HG02642 (cell line): ENCODE measurements around the gene LRAT.

Experiments
- ATAC-seq: cut with Tn5 transposase; IDR thresholded peaks from one replicate; pipeline ENCODE4 v1.9.1; 2021; ENCODE audit warnings: mild to moderate bottlenecking; ENCODE audit not compliant: unreplicated experiment, poor library complexity

LRAT gene

GRCh38 chr4:154757713-154758112 lies 13.9 kb downstream of the LRAT start:
- ATAC-seq = no peak

DNA sequence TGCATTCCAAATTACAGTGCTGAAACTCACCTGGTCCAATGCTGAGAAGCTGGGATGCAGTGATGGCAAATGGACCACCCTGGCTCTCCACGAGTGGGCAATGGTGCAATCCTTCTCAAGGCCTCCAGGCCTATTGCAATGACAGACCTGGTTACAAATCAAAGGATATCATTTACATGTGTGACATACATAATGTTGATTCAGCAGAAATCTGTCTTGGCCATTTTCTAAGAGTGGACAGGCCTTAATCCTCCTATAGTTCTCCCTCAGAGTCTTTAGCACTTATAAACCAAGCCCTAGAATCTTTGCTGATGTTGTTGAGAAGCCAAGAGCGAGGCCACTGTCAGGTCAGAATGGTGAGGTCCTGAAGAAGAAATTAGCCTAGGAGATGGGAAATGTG lies 17.1 kb downstream of the LRAT start:
- no peak for ATAC-seq

- ATAC-seq = no peak
These were observed 34.5 kb downstream of the LRAT start for GRCh38 chr4:154778264-154778663.

- ATAC-seq = no peak
These were observed 35.7 kb downstream of the LRAT start for GRCh38 chr4:154779362-154779947.

DNA sequence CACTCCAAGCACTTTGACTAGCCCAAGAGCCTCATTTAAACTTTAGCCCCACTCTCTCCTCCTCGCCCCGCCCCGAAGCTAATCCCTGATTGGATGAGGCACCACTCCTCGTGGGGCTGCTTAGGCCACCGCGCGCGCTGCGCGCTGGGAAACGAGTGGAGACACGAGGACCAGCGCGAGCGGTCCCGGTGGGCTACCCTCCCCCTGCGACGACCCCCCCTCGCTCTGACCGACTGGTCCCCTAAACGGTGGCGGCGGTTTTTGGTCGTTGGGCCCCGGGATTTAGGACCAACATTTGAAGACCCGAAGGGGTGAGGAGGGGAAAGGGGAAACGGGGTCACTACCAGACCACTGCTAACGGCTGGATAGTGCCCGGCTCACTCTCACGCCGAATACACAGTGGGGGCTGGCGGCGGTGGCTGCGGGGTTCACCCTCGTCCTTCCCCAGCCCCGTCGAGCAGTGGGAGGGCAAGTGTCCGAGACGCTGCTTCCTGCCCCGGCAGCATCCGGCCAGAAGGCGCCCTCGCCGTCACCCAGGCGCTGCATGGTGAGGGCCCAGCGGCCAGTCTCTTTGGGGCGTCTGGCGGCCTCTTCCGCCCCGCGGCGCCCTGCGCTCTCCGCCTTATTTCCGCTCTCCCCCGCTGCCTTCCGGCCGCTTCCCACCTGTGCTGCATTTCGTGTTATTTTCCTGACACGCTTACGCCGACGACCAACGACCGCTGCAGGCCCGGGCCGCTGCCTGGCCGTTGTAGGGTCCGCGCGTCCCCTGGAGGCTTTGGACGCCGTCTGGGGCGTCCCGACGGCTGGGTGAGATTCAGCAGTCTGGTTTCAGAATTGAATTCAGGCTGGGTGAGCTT lies 37.6 kb downstream of the LRAT start, which contains the start of gene RBM46:
Gene RBM46 (plus strand): TSS at position 147 of the 857 bp plus-strand sequence. CDS start 15,481 bp downstream, outside the sequence.
- ATAC-seq = no peak

GRCh38 chr4:154781983-154782293 lies 38.1 kb downstream of the LRAT start:
- ATAC-seq = no peak
